Stimulated activated naive B cell treated with anti-CD40 and anti-IgM and Interleukin-4, amounts not matched to agents 10 μg/mL and 1 μg/mL and 100 μg/mL, for 72 hours (primary cell): ENCODE measurements around the gene ZIC1.

Experiments used
- ATAC-seq, 2 donors: fragments of 150-1000 bp; cut with Tn5 transposase; replicated peaks; 2 replicates each; pipeline ENCODE4 v1.10.0; 2021; ENCODE audit warnings: moderate library complexity in 1 of 2
- DNase-seq: peaks from one replicate; pipeline ENCODE4 v3.0.0; 2021
- H3K27ac Mint-ChIP-seq: one replicate; pipeline ENCODE4 v1.8.0; 2022; ENCODE audit warnings: mild to moderate bottlenecking, mixed read lengths
- H3K27me3 Mint-ChIP-seq, 2 donors: one replicate each; pipeline ENCODE4 v1.8.0; 2022; ENCODE audit warnings: mixed read lengths in 2 of 2
- H3K36me3 Mint-ChIP-seq, 2 donors: one replicate each; pipeline ENCODE4 v1.8.0; 2022; ENCODE audit warnings: mixed read lengths in 2 of 2, mild to moderate bottlenecking in 1 of 2
- H3K4me1 Mint-ChIP-seq, 2 donors: one replicate each; pipeline ENCODE4 v1.8.0; 2022; ENCODE audit warnings: mixed read lengths in 2 of 2, mild to moderate bottlenecking in 1 of 2
- H3K4me3 Mint-ChIP-seq, 2 donors: one replicate each; pipeline ENCODE4 v1.8.0; 2022; ENCODE audit warnings: mild to moderate bottlenecking in 2 of 2, mixed read lengths in 2 of 2, moderate library complexity in 1 of 2
- H3K9me3 Mint-ChIP-seq, 2 donors: one replicate each; pipeline ENCODE4 v1.8.0; 2022; ENCODE audit warnings: mixed read lengths in 2 of 2, mild to moderate bottlenecking in 1 of 2

Gene ZIC1

DNA sequence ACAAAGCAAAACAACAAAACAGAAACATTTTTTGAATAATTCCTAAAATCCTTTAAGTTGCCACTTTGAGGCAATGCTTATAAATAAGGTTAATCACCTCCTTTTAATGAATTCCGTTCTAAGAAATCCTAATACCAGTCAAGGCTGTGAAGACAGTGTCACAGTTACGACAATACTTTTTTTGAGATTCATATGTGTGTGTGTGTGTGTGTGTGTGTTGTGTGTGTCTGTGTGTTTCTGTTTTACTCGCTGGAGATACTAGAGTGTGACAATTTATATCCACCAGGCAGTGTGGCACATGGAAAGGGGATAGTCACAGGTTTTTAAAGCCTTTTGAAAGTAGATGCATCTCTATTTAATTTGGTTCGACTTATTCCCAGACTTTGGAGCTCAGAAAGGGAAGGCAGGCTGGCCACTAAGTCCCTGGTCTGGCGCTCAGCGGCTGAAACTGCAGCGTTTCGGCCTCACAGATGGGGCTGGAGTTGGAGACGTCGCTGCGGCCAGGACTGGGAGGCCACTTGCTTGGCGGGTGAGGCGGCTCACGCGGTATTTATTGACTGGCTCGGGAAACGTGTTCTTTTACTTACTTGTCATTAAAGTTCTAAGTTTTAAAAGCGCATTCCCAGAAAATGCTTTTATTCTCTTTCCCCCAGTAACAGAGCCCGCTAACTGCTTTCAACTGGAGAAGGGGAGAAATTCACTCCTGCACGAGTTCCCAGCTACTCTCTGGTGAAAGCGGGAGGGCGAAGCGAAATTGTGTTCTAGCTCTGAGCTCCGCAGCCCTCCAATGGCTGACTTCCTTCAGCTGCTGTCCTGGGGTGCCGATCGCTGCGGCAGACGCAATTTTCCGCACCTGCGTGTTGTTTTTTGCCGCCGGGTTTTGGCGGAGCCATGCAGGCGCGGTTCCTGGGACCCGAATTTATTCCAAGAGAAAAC is 13.7 kb downstream of the ZIC1 start:
- DNase-seq = no peak
- Mint-ChIP-seq H3K36me3 (peaks cover 2 to 3% of the 10 kb centered on the region in 2 donors), H3K4me1 (peaks cover 4 to 7% of the 10 kb centered on the region in 2 donors), H3K4me3 (no peak overlapping the region), H3K27ac (peak overlapping the region; percentile 67), H3K27me3 (peaks cover 51 to 70% of the 10 kb centered on the region in 2 donors), H3K9me3 (peaks cover 4% of the 10 kb centered on the region in 2 donors)
- no peak for ATAC-seq

- ATAC-seq (no peak), DNase-seq (no peak)
- Mint-ChIP-seq H3K4me3 (no peak overlapping the region), H3K27me3 (peaks cover 49 to 67% of the 10 kb centered on the region in 2 donors), H3K36me3 (peaks cover 2 to 3% of the 10 kb centered on the region in 2 donors), H3K27ac (peak overlapping the region; percentile 42), H3K4me1 (peaks cover 4 to 7% of the 10 kb centered on the region in 2 donors), H3K9me3 (peaks cover 4% of the 10 kb centered on the region in 2 donors)
Measured at GRCh38 chr3:147423537-147423797, 14.3 kb downstream of the ZIC1 start.

DNA sequence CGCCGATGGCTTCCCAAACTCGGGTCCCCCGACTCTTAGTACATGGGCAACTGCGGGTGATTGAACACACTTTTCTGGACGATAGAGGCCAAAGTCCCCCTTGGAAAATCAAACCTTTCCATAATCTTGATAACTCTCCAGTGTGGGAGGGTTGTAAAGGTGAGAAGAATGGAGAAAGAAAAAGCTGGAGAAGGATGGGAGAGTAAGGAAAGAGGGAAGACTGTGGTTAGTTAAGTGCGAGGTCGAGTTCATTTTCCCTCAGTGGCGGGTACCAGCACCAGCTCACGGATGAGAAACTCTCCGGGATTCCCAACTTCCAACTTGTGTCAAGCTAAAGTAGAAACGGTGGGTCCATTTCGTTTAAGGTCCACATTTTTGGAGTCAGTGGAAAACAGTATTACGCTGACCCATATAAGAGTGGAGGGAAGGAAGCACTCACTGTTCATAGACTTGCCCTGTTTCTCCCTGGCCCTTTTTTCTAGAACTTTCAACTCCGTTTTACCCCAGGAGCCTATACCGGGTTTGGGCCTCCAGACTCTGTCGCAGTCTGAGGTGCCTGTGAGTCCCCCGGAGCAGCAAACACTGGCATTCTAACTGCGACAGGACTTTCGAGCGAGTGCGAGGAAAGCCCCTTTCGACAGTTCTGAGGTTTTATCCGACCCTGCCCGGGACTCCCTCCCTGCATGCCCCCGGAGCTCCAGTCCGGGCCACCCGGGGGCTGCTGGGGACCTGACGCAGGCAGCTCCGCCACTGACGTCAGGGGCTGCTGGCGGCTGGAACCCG is 14.8 kb downstream of the ZIC1 start:
- Mint-ChIP-seq H3K27ac (peak overlapping the region; percentile 56), H3K4me1 (peaks cover 4 to 7% of the 10 kb centered on the region in 2 donors), H3K4me3 (no peak overlapping the region), H3K36me3 (peaks cover 2 to 3% of the 10 kb centered on the region in 2 donors), H3K9me3 (peaks cover 4% of the 10 kb centered on the region in 2 donors), H3K27me3 (peaks cover 44 to 62% of the 10 kb centered on the region in 2 donors)
- ATAC-seq (no peak), DNase-seq (no peak)

- Mint-ChIP-seq H3K27me3 (peaks cover 39 to 54% of the 10 kb centered on the region in 2 donors), H3K4me1 (peaks cover under 1 to 2% of the 10 kb centered on the region in 2 donors), H3K4me3 (no peak overlapping the region), H3K9me3 (peaks cover under 1 to 2% of the 10 kb centered on the region in 2 donors), H3K36me3 (peaks cover under 1 to 2% of the 10 kb centered on the region in 2 donors), H3K27ac (no peak overlapping the region)
- DNase-seq (no peak), ATAC-seq (no peak)
Measured at GRCh38 chr3:147424581-147425387, 15.6 kb downstream of the ZIC1 start.

DNA sequence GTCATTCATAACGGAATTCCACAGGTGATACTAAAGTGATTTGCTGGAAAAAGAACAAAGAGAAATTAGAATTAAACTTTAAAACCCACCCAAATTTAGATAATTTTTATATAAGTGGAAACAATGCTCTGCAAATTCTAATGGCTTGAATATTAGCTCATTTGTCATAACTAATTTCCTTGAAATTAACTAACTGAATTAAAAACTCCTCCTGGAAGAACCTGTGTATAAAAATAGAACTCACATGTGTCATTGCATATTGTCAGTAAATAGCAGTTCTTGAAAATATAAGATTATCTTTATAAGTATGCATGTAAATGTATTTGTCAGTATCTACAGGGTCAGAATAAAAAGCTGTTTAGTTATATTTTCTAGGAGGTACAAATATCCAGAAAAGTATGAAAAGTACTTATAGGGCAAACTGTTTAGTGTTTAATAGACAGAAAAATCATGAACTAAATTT is 16.3 kb downstream of the ZIC1 start:
- ATAC-seq = no peak

GRCh38 chr3:147426931-147427330 is 17.8 kb downstream of the ZIC1 start:
- peaks cover 23 to 40% of the 10 kb centered on the region in 2 donors for H3K27me3 Mint-ChIP-seq
- peaks cover 0 to 2% of the 10 kb centered on the region in 2 donors for H3K9me3 Mint-ChIP-seq
- ATAC-seq (no peak), DNase-seq (no peak)
- no peak overlapping the region for H3K27ac Mint-ChIP-seq
- no peaks in the 10 kb centered on the region for H3K4me1 Mint-ChIP-seq
- peaks cover 0 to 2% of the 10 kb centered on the region in 2 donors for H3K36me3 Mint-ChIP-seq
- no peak overlapping the region for H3K4me3 Mint-ChIP-seq

More for the DNA sequence above, 16.3 kb downstream of the ZIC1 start:
- DNase-seq = no peak
- no peaks in the 10 kb centered on the region for H3K4me1 Mint-ChIP-seq
- peaks cover 0 to 2% of the 10 kb centered on the region in 2 donors for H3K9me3 Mint-ChIP-seq
- no peak overlapping the region for H3K27ac Mint-ChIP-seq
- H3K27me3 Mint-ChIP-seq = peaks cover 33 to 47% of the 10 kb centered on the region in 2 donors
- no peak overlapping the region for H3K4me3 Mint-ChIP-seq
- H3K36me3 Mint-ChIP-seq = peaks cover 0 to 2% of the 10 kb centered on the region in 2 donors

DNA sequence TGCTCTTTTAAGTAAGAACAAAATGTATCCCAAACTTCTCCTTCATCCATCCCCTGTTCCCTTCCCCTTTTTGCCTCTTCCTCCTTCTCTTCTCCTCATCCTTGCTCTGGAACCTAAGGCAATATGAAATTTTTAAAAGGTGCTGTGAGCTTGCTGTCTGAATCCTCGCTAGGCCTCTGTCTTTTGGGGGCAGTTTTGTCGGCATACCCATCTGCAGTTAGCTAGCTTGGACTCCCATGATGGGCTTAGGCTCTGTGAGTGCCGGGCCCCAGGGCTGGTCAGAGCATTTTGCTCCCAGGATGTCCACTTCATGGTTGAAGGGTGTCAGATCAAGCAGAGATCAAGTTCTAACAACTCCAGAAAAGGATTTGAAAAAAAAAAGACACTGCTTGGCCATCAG is 18.6 kb downstream of the ZIC1 start:
- Mint-ChIP-seq H3K27ac (no peak overlapping the region), H3K4me3 (no peak overlapping the region), H3K27me3 (peaks cover 15 to 39% of the 10 kb centered on the region in 2 donors), H3K4me1 (no peaks in the 10 kb centered on the region), H3K36me3 (peaks cover 0 to 2% of the 10 kb centered on the region in 2 donors), H3K9me3 (peaks cover 0 to 2% of the 10 kb centered on the region in 2 donors)
- ATAC-seq (no peak), DNase-seq (no peak)

- no peak overlapping the region for H3K27ac Mint-ChIP-seq
- H3K4me1 Mint-ChIP-seq = no peaks in the 10 kb centered on the region
- ATAC-seq (no peak), DNase-seq (no peak)
- H3K27me3 Mint-ChIP-seq = peaks cover 11 to 33% of the 10 kb centered on the region in 2 donors
- peaks cover 0 to 2% of the 10 kb centered on the region in 2 donors for H3K9me3 Mint-ChIP-seq
- H3K4me3 Mint-ChIP-seq = no peak overlapping the region
- peaks cover 0 to 2% of the 10 kb centered on the region in 2 donors for H3K36me3 Mint-ChIP-seq
Measured at GRCh38 chr3:147428326-147428725, 19.2 kb downstream of the ZIC1 start.

DNA sequence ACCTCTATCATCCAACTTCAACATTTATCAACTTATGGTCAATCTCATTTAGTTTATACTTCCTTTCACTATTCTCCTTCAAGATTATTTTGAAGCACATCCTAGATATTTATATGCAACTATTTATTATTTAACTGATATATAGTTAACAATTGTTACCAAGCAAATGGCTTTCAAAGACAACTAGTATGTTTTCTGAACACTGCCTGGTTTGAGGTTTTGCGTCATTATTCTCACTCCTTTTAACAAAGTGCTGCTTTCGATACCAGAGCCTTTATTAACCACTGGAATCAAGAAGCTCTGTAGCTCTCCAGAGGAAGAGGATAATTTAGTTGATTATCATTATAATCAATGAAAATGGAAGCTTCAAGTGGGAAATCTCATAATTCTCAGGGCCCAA is 19.6 kb downstream of the ZIC1 start:
- Mint-ChIP-seq H3K27ac (no peak overlapping the region), H3K4me1 (no peaks in the 10 kb centered on the region), H3K4me3 (no peak overlapping the region), H3K27me3 (peaks cover 9 to 29% of the 10 kb centered on the region in 2 donors), H3K36me3 (peaks cover 0 to under 1% of the 10 kb centered on the region in 2 donors), H3K9me3 (peaks cover 0 to under 1% of the 10 kb centered on the region in 2 donors)
- DNase-seq (no peak), ATAC-seq (no peak)

- ATAC-seq (no peak), DNase-seq (no peak)
- H3K9me3 Mint-ChIP-seq = peaks cover 0 to 4% of the 10 kb centered on the region in 2 donors
- no peak overlapping the region for H3K27ac Mint-ChIP-seq
- peaks cover 9 to 17% of the 10 kb centered on the region in 2 donors for H3K27me3 Mint-ChIP-seq
- H3K36me3 Mint-ChIP-seq = no peaks in the 10 kb centered on the region
- no peaks in the 10 kb centered on the region for H3K4me1 Mint-ChIP-seq
- no peak overlapping the region for H3K4me3 Mint-ChIP-seq
Measured at GRCh38 chr3:147431751-147432150, 22.6 kb downstream of the ZIC1 start.

DNA sequence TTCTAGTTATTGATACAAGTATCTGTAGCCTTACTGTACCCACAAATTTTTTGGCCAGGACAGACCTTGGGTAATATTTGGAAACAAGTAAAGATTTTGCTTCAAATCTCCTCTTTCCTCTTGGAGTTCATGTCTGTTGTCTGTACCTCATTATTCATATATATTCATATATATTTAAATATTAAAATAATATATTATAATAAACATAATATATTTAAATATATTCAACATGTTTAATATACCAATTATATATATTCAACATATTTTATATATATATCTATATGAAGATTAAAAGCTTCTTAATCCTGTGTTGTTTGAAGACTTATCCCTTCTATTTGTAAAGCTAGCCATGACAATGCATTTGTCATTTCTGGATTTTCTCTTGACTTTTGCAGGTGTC is 38.1 kb downstream of the ZIC1 start:
- H3K9me3 Mint-ChIP-seq = no peaks in the 10 kb centered on the region
- no peak overlapping the region for H3K4me3 Mint-ChIP-seq
- no peaks in the 10 kb centered on the region for H3K27me3 Mint-ChIP-seq
- H3K27ac Mint-ChIP-seq = no peak overlapping the region
- H3K4me1 Mint-ChIP-seq = no peaks in the 10 kb centered on the region
- DNase-seq (no peak), ATAC-seq (no peak)
- no peaks in the 10 kb centered on the region for H3K36me3 Mint-ChIP-seq

DNA sequence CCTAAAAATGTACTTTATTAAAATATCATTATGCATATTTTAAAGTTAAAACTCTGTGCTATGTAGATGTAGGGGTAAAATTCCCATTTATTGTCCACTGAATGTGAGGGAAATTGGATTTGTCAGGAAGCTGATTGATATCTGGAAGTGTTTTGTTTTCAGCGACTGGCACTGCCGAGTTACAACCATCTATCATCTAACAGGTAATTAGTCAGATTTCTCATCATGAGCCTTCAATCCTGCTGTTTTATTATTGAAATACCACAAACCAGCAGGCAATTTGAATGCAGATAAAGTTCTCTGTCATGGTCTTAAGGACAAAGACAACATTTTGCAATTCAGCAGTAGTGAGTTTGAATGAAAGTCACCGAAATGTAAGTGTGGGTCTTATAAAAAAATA is 40.5 kb downstream of the ZIC1 start:
- H3K9me3 Mint-ChIP-seq = no peaks in the 10 kb centered on the region
- no peaks in the 10 kb centered on the region for H3K4me1 Mint-ChIP-seq
- no peaks in the 10 kb centered on the region for H3K36me3 Mint-ChIP-seq
- no peaks in the 10 kb centered on the region for H3K27me3 Mint-ChIP-seq
- no peak overlapping the region for H3K4me3 Mint-ChIP-seq
- no peak overlapping the region for H3K27ac Mint-ChIP-seq
- ATAC-seq (no peak), DNase-seq (no peak)

- no peak overlapping the region for H3K4me3 Mint-ChIP-seq
- DNase-seq (no peak), ATAC-seq (no peak)
- H3K27ac Mint-ChIP-seq = no peak overlapping the region
- no peaks in the 10 kb centered on the region for H3K27me3 Mint-ChIP-seq
- no peaks in the 10 kb centered on the region for H3K4me1 Mint-ChIP-seq
- no peaks in the 10 kb centered on the region for H3K9me3 Mint-ChIP-seq
- H3K36me3 Mint-ChIP-seq = no peaks in the 10 kb centered on the region
Measured at GRCh38 chr3:147458995-147459704, 50.0 kb downstream of the ZIC1 start.
